Neural progenitor cell (in vitro differentiated cells): ENCODE measurements around the gene ZNF484.

Experiments used
- CTCF ChIP-seq: fragments of 200-600 bp; sonication (generic); IDR thresholded peaks from 2 replicates; pipeline ENCODE4 v1.5.1; 2017; ENCODE audit warnings: antibody characterized with exemption, mild to moderate bottlenecking
- EZH2phosphoT487 ChIP-seq: fragments of 200-600 bp; sonication (generic); IDR thresholded peaks from 2 replicates; pipeline ENCODE4 v1.6.1; 2017; ENCODE audit warnings: antibody characterized with exemption

GRCh38 chr9:92829420-92829819, 48.4 kb downstream of the ZNF484 start:
- TF ChIP-seq CTCF (no peak), EZH2phosphoT487 (no peak)
